IMR-90 (cell line): ENCODE data around the gene CCNO. TPM values are rescaled to one million over a fixed set of nuclear protein-coding genes. Genes with fewer than 3 reads are reported as not detected.

ENCODE experiments used
- ATAC-seq: fragments of 200-7000 bp; cut with Tn5 transposase; 2 replicates; pipeline ENCODE4 v1.9.1; 2020; ENCODE audit warnings: low read depth, mild to moderate bottlenecking, moderate library complexity
- BruUV-seq: library from RNA; stranded (reverse); fragments of 400-500 nt; replicated peaks from 2 replicates; lab custom pipeline; 2021; lab: Mats Ljungman, UMichigan
- CTCF ChIA-PET: fragments of 300-600 bp; formaldehyde crosslinking; extraction: SDS; loops from one replicate; lab custom pipeline; 2021; ENCODE audit warnings: antibody characterized with exemption; lab: Yijun Ruan, JAX
- POLR2A ChIA-PET: fragments of 300-600 bp; sonication (Branson Sonifier 250); formaldehyde crosslinking; loops from one replicate; lab custom pipeline; 2022; ENCODE audit warnings: antibody characterized with exemption; ENCODE audit not compliant: unreplicated experiment; lab: Charles Lee
- DNase-seq: peaks from one replicate; pipeline ENCODE4 v3.0.0; 2013
- H2AFZ ChIP-seq: replicated peaks from 2 replicates; pipeline ENCODE3; 2013; ENCODE audit warnings: low read length, mild to moderate bottlenecking; ENCODE audit not compliant: poor library complexity
- H2AK5ac ChIP-seq: 2 replicates; pipeline ENCODE4 v1.6.1; 2013; ENCODE audit warnings: low read depth, low read length, inconsistent platforms
- H2AK9ac ChIP-seq: replicated peaks from 2 replicates; pipeline ENCODE3; 2013; ENCODE audit warnings: mild to moderate bottlenecking, low read depth, low read length, moderate library complexity; ENCODE audit not compliant: poor library complexity
- H2BK120ac ChIP-seq: 2 replicates; pipeline ENCODE4 v1.6.1; 2013; ENCODE audit warnings: low read depth, low read length, inconsistent platforms
- H2BK15ac ChIP-seq: 3 replicates; pipeline ENCODE4 v1.6.1; 2013; ENCODE audit warnings: low read depth, low read length, inconsistent platforms
- H2BK20ac ChIP-seq: 2 replicates; pipeline ENCODE4 v1.6.1; 2013; ENCODE audit warnings: low read depth, mild to moderate bottlenecking, inconsistent platforms, low read length, moderate library complexity
- H2BK5ac ChIP-seq: 2 replicates; pipeline ENCODE4 v1.6.1; 2013; ENCODE audit warnings: mild to moderate bottlenecking, low read depth, low read length, inconsistent platforms; ENCODE audit not compliant: poor library complexity, severe bottlenecking
- H3K14ac ChIP-seq: replicated peaks from 2 replicates; pipeline ENCODE4 v1.6.1; 2013; ENCODE audit warnings: low read depth, low read length, inconsistent platforms
- H3K18ac ChIP-seq: 2 replicates; pipeline ENCODE4 v1.6.1; 2013; ENCODE audit warnings: low read depth, low read length, control low read depth
- H3K23ac ChIP-seq: 2 replicates; pipeline ENCODE4 v1.6.1; 2013; ENCODE audit warnings: low read depth, low read length, inconsistent platforms
- H3K27ac ChIP-seq: 2 replicates; pipeline ENCODE4 v1.5.1; 2013; ENCODE audit warnings: mild to moderate bottlenecking, control low read depth, low read length; ENCODE audit not compliant: insufficient read depth
- H3K27me3 ChIP-seq: 2 replicates; pipeline ENCODE4 v1.6.1; 2013; ENCODE audit warnings: low read length; ENCODE audit not compliant: control insufficient read depth, insufficient read depth
- H3K36me3 ChIP-seq: 2 replicates; pipeline ENCODE4 v1.6.1; 2013; ENCODE audit warnings: low read length, mixed read lengths; ENCODE audit not compliant: control insufficient read depth, insufficient read depth
- H3K4ac ChIP-seq: 2 replicates; pipeline ENCODE4 v1.6.1; 2013; ENCODE audit warnings: low read depth, low read length, inconsistent platforms
- H3K4me1 ChIP-seq: 2 replicates; pipeline ENCODE4 v1.6.1; 2013; ENCODE audit warnings: low read length, mixed read lengths; ENCODE audit not compliant: control insufficient read depth, insufficient read depth
- H3K4me2 ChIP-seq: 2 replicates; pipeline ENCODE4 v1.6.1; 2013; ENCODE audit warnings: low read depth, mild to moderate bottlenecking, control low read depth, low read length, moderate library complexity
- H3K4me3 ChIP-seq: 2 replicates; pipeline ENCODE4 v1.5.1; 2013; ENCODE audit warnings: low read depth, mild to moderate bottlenecking, control low read depth, low read length, moderate library complexity; ENCODE audit not compliant: insufficient read depth
- H3K56ac ChIP-seq: 2 replicates; pipeline ENCODE4 v1.6.1; 2013; ENCODE audit warnings: low read length, inconsistent platforms; ENCODE audit not compliant: insufficient read depth; ENCODE audit errors: extremely low read depth
- H3K79me1 ChIP-seq, 2 experiments: 2 replicates each; pipeline ENCODE4 v1.6.1; 2013; ENCODE audit warnings: low read length in 2 of 2, inconsistent platforms in 1 of 2, low read depth in 1 of 2
- H3K9ac ChIP-seq: 2 replicates; pipeline ENCODE4 v1.6.1; 2013; ENCODE audit warnings: low read depth, low read length, control low read depth
- H3K9me1 ChIP-seq: 2 replicates; pipeline ENCODE4 v1.6.1; 2013; ENCODE audit warnings: low read length, inconsistent platforms; ENCODE audit not compliant: insufficient read depth
- H3K9me3 ChIP-seq: 2 replicates; pipeline ENCODE4 v1.6.1; 2013; ENCODE audit warnings: low read length; ENCODE audit not compliant: control insufficient read depth, insufficient read depth
- H4K20me1 ChIP-seq: 2 replicates; pipeline ENCODE4 v1.6.1; 2013; ENCODE audit warnings: low read length, inconsistent platforms; ENCODE audit not compliant: insufficient read depth
- H4K5ac ChIP-seq: 2 replicates; pipeline ENCODE4 v1.6.1; 2013; ENCODE audit warnings: mild to moderate bottlenecking, low read depth, low read length, control low read depth
- H4K8ac ChIP-seq, 2 experiments: 2 replicates each; pipeline ENCODE4 v1.6.1; 2013; ENCODE audit warnings: low read depth in 2 of 2, low read length in 2 of 2, control low read depth in 1 of 2, inconsistent platforms in 1 of 2
- H4K91ac ChIP-seq: 2 replicates; pipeline ENCODE4 v1.6.1; 2013; ENCODE audit warnings: low read depth, low read length, inconsistent platforms; ENCODE audit not compliant: insufficient read depth
- BHLHE40 ChIP-seq: fragments of 150-350 bp; IDR thresholded peaks from 2 replicates; pipeline ENCODE4 v1.6.1; 2016; ENCODE audit warnings: mild to moderate bottlenecking, low read depth, low read length
- CEBPB ChIP-seq: IDR thresholded peaks from 2 replicates; pipeline ENCODE4 v1.6.1; 2012; ENCODE audit warnings: low read depth, low read length, improper control_type of control experiment
- MAFK ChIP-seq: IDR thresholded peaks from 2 replicates; pipeline ENCODE4 v1.6.1; 2012; ENCODE audit warnings: low read depth, low read length, improper control_type of control experiment
- NFE2L2 ChIP-seq: fragments of 150-350 bp; IDR thresholded peaks from 2 replicates; pipeline ENCODE4 v1.6.1; 2016; ENCODE audit warnings: low read depth, mild to moderate bottlenecking, low read length
- POLR2A ChIP-seq: IDR thresholded peaks from 2 replicates; pipeline ENCODE4 v1.6.1; 2012; ENCODE audit warnings: mild to moderate bottlenecking, low read depth, low read length
- RCOR1 ChIP-seq: IDR thresholded peaks from 2 replicates; pipeline ENCODE4 v1.6.1; 2012; ENCODE audit warnings: mild to moderate bottlenecking, low read length, improper control_type of control experiment; ENCODE audit not compliant: insufficient replicate concordance
- RFX5 ChIP-seq: IDR thresholded peaks from 2 replicates; pipeline ENCODE4 v1.8.0; 2012; ENCODE audit warnings: low read depth, mild to moderate bottlenecking, low read length, moderate library complexity
- SMC3 ChIP-seq: fragments of 150-350 bp; IDR thresholded peaks from 2 replicates; pipeline ENCODE4 v1.6.1; 2016; ENCODE audit warnings: low read depth, mild to moderate bottlenecking, antibody characterized with exemption, low read length, moderate library complexity
- WGBS, 2 experiments: methylation state at CpG; one replicate each; pipeline versions ENCODE4 v1.1.5 to v1.1.7; 2013; ENCODE audit warnings: missing lambda C conversion rate in 2 of 2; ENCODE audit not compliant: insufficient read length in 1 of 2; ENCODE audit errors: extremely low coverage in 2 of 2; 5-methylcytosine and 5-hydroxymethylcytosine counted together
- dilution Hi-C: fragments of 300-500 bp; cut with HindIII; formaldehyde crosslinking; loops from one replicate; pipeline ENCODE4 v1.14.3; 2018; ENCODE audit warnings: low sequenced_read_pairs; ENCODE audit not compliant: unreplicated experiment
- in situ Hi-C: fragments of 300-500 bp; cut with MboI; formaldehyde crosslinking; loops from 3 replicates; pipeline ENCODE4 v1.14.3; 2019; ENCODE audit warnings: low sequenced_read_pairs, inconsistent platforms, mixed read lengths
- intact Hi-C: fragments of 100-400 bp; cut with micrococcal nuclease; formaldehyde crosslinking; loops from 2 replicates; pipeline ENCODE4 v1.10.0; 2022
- polyA plus RNA-seq, 3 experiments: library from polyadenylated mRNA; depleted of rRNA; stranded (reverse); fragments of >200 nt; gene quantifications; 2 replicates each; pipeline ENCODE4 v1.2.3, GENCODE V29; 2012; ENCODE audit warnings: low replicate concordance in 1 of 3
- total RNA-seq: library from RNA; depleted of rRNA; stranded (reverse); fragments of >200 nt; gene quantifications from 2 replicates; pipeline ENCODE4 v1.2.3, GENCODE V29; 2012
- TF ChIP-seq, protein P1 (sequence below): fragments of 150-350 bp; IDR thresholded peaks from 2 replicates; pipeline ENCODE4 v1.6.1; 2017; ENCODE audit warnings: mild to moderate bottlenecking, antibody characterized with exemption, low read length, low read depth

The CCNO gene
- total and polyA plus RNA-seq, 2 of the 4 experiments (the other 2 are of a cell fraction), result 0.09 TPM; not detected in 1

DNA sequence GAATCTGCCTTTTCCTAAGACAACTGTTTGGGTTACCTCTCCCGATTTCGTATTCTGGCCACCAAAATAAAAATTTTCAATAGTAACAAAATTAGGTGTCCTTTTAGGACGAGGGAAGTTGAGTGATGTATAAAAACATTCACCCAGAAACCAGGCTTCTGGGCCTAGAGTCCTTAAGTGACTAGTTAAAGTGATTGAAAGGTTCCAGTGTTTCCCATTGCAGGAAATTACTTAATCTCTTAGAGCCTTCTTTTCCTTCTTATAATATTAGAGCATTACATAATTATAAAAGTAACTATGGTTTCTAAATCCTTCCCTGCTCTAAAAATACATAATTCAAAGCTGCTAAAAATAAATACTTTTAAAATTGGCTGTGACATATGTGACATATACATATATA, 13.6 kb downstream of the CCNO start (continued):
- TF ChIP-seq SMC3 (no peak), NFE2L2 (no peak), RFX5 (no peak)

DNA sequence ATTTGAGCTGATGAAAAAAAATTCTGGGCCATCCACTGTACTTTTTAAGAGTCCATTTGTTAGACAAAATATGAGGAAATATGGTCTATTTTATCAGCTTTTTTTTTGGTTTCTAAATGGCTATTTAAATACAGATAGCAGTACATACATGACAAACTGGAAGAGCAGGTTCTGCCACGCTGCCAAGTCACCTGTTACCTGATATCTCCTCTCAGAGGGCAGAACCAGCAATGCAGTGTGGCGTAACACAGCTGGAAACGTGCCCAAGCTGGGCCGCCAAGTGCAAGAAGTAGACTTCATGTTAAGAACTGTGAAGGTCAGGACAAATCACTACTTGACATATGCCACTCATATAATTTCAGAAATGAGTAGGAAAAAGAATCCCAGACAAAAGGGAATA, 14.4 kb downstream of the CCNO start:
- in situ Hi-C loops, result no loop called here

More for the DNA sequence above, 14.4 kb downstream of the CCNO start:
- Histone ChIP-seq H2AK9ac (no peak overlapping the region), H4K91ac (no peak overlapping the region), H4K8ac (no peak overlapping the region), H2AFZ (no peak overlapping the region), H2BK20ac (no peak overlapping the region), H3K56ac (no peak overlapping the region), H3K9ac (no peak overlapping the region), H3K18ac (no peak overlapping the region), H4K5ac (no peak overlapping the region), H3K14ac (no peak overlapping the region), H3K23ac (no peak overlapping the region), H2BK5ac (no peak overlapping the region), H3K4me2 (no peak overlapping the region), H2BK120ac (no peak overlapping the region), H3K4me1 (peaks cover 2% of the 10 kb centered on the region; the same call in 1 of the 2 replicates), H4K20me1 (peaks cover 9% of the 10 kb centered on the region; the same call in 1 of the 2 replicates), H2BK15ac (no peak overlapping the region), H3K9me1 (no peaks in the 10 kb centered on the region), H3K79me1 (no peaks in the 10 kb centered on the region), H3K27ac (no peak overlapping the region), H3K4me3 (no peak overlapping the region), H3K9me3 (peaks cover 13% of the 10 kb centered on the region), H2AK5ac (no peak overlapping the region), H3K4ac (no peak overlapping the region), H3K36me3 (no peaks in the 10 kb centered on the region), H3K27me3 (peaks cover 72% of the 10 kb centered on the region)
- intact Hi-C loops (no loop called here), dilution Hi-C loops (no loop called here)
- ATAC-seq (no peak), DNase-seq (no peak)
- POLR2A ChIA-PET, result no interaction called here
- no TSS peak for BruUV-seq
- no CpG with 5 or more reads among the region's 4 CpGs for WGBS, 2 experiments
- CTCF ChIA-PET, result interaction anchor here (0.9 kb wide), 1 partner anchor 9 kb away, joined by 3 read pairs; no protein-coding TSS in a partner anchor
- TF ChIP-seq CEBPB (no peak), MAFK (no peak), BHLHE40 (no peak), RCOR1 (no peak), RFX5 (no peak), POLR2A (no peak)
- TF ChIP-seq, protein P1, sequence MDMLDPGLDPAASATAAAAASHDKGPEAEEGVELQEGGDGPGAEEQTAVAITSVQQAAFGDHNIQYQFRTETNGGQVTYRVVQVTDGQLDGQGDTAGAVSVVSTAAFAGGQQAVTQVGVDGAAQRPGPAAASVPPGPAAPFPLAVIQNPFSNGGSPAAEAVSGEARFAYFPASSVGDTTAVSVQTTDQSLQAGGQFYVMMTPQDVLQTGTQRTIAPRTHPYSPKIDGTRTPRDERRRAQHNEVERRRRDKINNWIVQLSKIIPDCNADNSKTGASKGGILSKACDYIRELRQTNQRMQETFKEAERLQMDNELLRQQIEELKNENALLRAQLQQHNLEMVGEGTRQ, result no peak
